ENCODE data around the gene HOXD13. TPM values are rescaled to one million over a fixed set of nuclear protein-coding genes. Genes with fewer than 3 reads are reported as not detected.

Gene HOXD13
- total RNA-seq, 1 donor from 2014 or later: not detected

- peak; percentile 23 to 90 for DNase-seq (ENCODE audit: low read depth in 2 of 2)
Measured at GRCh38 chr2:176118601-176119339, 26.2 kb downstream of the HOXD13 start.

- DNase-seq (ENCODE audit: low read depth in 2 of 2): peak in 1 of 2 donors; percentile 64
Measured at GRCh38 chr2:176120364-176121189, 28.1 kb downstream of the HOXD13 start.

- DNase-seq (ENCODE audit: low read depth in 2 of 2): peak in 1 of 2 donors; percentile 48
Measured at GRCh38 chr2:176121190-176122051, 28.9 kb downstream of the HOXD13 start.

- peak in 1 of 2 donors; percentile 95 for DNase-seq (ENCODE audit: low read depth in 2 of 2)
Measured at GRCh38 chr2:176122052-176122682, 29.6 kb downstream of the HOXD13 start.

- DNase-seq (ENCODE audit: low read depth in 2 of 2): peak in 1 of 2 donors; percentile 19
Measured at GRCh38 chr2:176122683-176123410, 30.3 kb downstream of the HOXD13 start, which contains the start of gene HOXD9. TSS of gene HOXD9 (plus strand) at chr2:176122719. CDS start at chr2:176122769, 50 bp downstream.

- peak in 1 of 2 donors; percentile 48 for DNase-seq (ENCODE audit: low read depth in 2 of 2)
Measured at GRCh38 chr2:176123411-176124109, 31.0 kb downstream of the HOXD13 start.

- peak in 1 of 2 donors; percentile 59 for DNase-seq (ENCODE audit: low read depth in 2 of 2)
Measured at GRCh38 chr2:176124110-176124946, 31.8 kb downstream of the HOXD13 start.

GRCh38 chr2:176124947-176125771 lies 32.6 kb downstream of the HOXD13 start:
- peak in 1 of 2 donors; percentile 50 for DNase-seq (ENCODE audit: low read depth in 2 of 2)

- DNase-seq (ENCODE audit: low read depth in 2 of 2): peak in 1 of 2 donors; percentile 66
Measured at GRCh38 chr2:176125772-176126054, 33.2 kb downstream of the HOXD13 start.

- peak; percentile 68 to 93 for DNase-seq (ENCODE audit: low read depth in 2 of 2)
Measured at GRCh38 chr2:176126929-176127773, 34.6 kb downstream of the HOXD13 start.

- DNase-seq (ENCODE audit: low read depth in 2 of 2): no peak
Measured at GRCh38 chr2:176127774-176128072, 35.2 kb downstream of the HOXD13 start.

GRCh38 chr2:176128172-176128981 lies 35.9 kb downstream of the HOXD13 start:
- peak in 1 of 2 donors; percentile 65 for DNase-seq (ENCODE audit: low read depth in 2 of 2)

- DNase-seq (ENCODE audit: low read depth in 2 of 2): peak; percentile 64 to 98
Measured at GRCh38 chr2:176128982-176129796, 36.7 kb downstream of the HOXD13 start, which contains the start of gene HOXD8. TSS of gene HOXD8 (plus strand) at chr2:176129705. CDS start at chr2:176130367, 662 bp downstream.

GRCh38 chr2:176129813-176130146 lies 37.3 kb downstream of the HOXD13 start:
- no peak for DNase-seq (ENCODE audit: low read depth in 2 of 2)

- DNase-seq (ENCODE audit: low read depth in 2 of 2): peak; percentile 33 to 86
Measured at GRCh38 chr2:176130147-176130956, 37.8 kb downstream of the HOXD13 start.
